Measurements from ENCODE around the gene NTRK3. TPM values are rescaled to one million over a fixed set of nuclear protein-coding genes. Genes with fewer than 3 reads are reported as not detected.

NTRK3 gene
- total RNA-seq, 2 experiments from 2014 or later = not detected

GRCh38 chr15:88250826-88251225 is 5.7 kb downstream of the NTRK3 start:
- no peak for ATAC-seq (ENCODE audit: low read depth)
- Mint-ChIP-seq H3K36me3 (no peaks in the 10 kb centered on the region), H3K9me3 (no peaks in the 10 kb centered on the region), H3K4me1 (peaks cover 6% of the 10 kb centered on the region), H3K27me3 (peaks cover 25% of the 10 kb centered on the region), H3K4me3 (no peak overlapping the region), H3K27ac (no peak overlapping the region)
- DNase-seq = no peak
- POLR2A ChIA-PET = no interaction called here

- H3K36me3 Mint-ChIP-seq = no peaks in the 10 kb centered on the region
- no peak overlapping the region for H3K4me3 Mint-ChIP-seq
- no peaks in the 10 kb centered on the region for H3K9me3 Mint-ChIP-seq
- H3K27me3 Mint-ChIP-seq = peaks cover 11% of the 10 kb centered on the region
- POLR2A ChIA-PET = interaction anchor here (0.6 kb wide), 1 partner anchor 851 kb away, joined by 3 read pairs; no protein-coding TSS in a partner anchor
- ATAC-seq (ENCODE audit: low read depth) = no peak
- no peak overlapping the region for H3K27ac Mint-ChIP-seq
- H3K4me1 Mint-ChIP-seq = peaks cover 1% of the 10 kb centered on the region
- DNase-seq = no peak
These were observed 7.3 kb downstream of the NTRK3 start for GRCh38 chr15:88249220-88249619.

DNA sequence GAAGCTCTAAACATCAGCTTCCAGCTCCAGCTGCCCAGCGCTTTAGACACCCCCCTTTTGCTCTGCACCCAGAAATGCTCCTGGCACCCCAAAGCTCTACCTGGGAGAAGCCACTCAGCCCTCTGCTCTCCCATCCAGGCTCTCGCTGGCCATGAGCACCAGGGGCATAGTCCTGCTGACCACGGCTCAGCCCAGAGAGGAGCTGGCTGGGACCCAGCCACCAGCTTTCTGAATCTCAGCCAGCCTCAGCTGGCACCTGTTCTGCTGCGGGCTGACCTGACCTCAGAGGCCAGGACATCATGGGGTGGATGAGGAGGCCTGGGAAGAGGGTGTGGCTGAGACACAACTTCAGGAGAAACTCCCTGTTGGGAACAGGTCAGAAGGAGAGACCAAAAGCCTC is 8.6 kb downstream of the NTRK3 start:
- Mint-ChIP-seq H3K36me3 (no peaks in the 10 kb centered on the region), H3K4me3 (no peak overlapping the region), H3K27me3 (peaks cover 3% of the 10 kb centered on the region), H3K27ac (no peak overlapping the region), H3K4me1 (peaks cover 1% of the 10 kb centered on the region), H3K9me3 (no peaks in the 10 kb centered on the region)
- DNase-seq (no peak), ATAC-seq (ENCODE audit: low read depth) (no peak)
- POLR2A ChIA-PET = no interaction called here

DNA sequence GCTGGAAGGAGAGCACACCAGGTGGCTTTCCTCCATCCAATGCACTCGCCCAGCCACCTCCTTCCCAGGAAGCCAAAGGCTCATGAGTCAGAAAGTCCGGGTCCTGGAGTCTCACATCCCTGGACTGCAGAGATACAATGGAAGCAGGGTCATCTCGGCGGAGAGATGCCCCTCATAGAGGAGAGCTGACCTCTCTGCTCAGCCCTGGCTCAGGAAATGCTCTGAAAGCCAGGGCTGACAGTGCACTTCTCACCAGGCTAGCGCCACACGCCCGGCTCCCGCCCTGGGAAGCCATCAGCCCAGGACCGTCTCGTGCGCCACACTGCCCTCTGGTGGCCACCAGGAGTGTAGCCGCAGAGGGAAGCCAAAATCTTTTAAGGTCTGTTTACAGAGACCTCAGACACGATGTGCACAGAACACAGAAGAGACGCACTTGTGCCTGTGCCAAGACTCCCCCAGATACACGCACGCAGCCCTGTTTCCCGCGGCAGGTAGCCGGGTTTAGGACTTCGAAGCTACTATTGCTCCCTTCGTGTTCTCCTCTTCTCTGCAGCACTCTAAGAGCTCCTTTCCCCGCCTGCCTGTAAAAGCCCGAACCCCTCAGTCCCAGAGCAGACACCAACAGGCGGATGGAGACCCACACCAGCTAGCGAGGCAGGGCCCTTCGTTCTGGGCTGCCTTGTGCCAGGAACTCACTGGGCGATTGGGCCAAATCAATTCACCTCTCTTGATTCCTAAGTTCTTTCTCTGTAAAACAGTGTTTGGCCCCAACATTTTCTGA is 9.7 kb downstream of the NTRK3 start:
- Mint-ChIP-seq H3K4me3 (no peak overlapping the region), H3K27ac (no peak overlapping the region), H3K9me3 (no peaks in the 10 kb centered on the region), H3K36me3 (no peaks in the 10 kb centered on the region), H3K4me1 (peaks cover 1% of the 10 kb centered on the region), H3K27me3 (peaks cover 3% of the 10 kb centered on the region)
- POLR2A ChIA-PET = no interaction called here
- ATAC-seq (ENCODE audit: low read depth) (peak; percentile 84), DNase-seq (peak; percentile 81)

- H3K36me3 Mint-ChIP-seq = no peaks in the 10 kb centered on the region
- no peak overlapping the region for H3K4me3 Mint-ChIP-seq
- DNase-seq = no peak
- no peaks in the 10 kb centered on the region for H3K9me3 Mint-ChIP-seq
- ATAC-seq (ENCODE audit: low read depth) = no peak
- no peak overlapping the region for H3K27ac Mint-ChIP-seq
- peaks cover 3% of the 10 kb centered on the region for H3K27me3 Mint-ChIP-seq
- POLR2A ChIA-PET = no interaction called here
- peaks cover 1% of the 10 kb centered on the region for H3K4me1 Mint-ChIP-seq
These were observed 10.5 kb downstream of the NTRK3 start for GRCh38 chr15:88246081-88246480.

GRCh38 chr15:88243895-88244787 is 12.4 kb downstream of the NTRK3 start:
- no peaks in the 10 kb centered on the region for H3K36me3 Mint-ChIP-seq
- H3K9me3 Mint-ChIP-seq = no peaks in the 10 kb centered on the region
- H3K4me1 Mint-ChIP-seq = peaks cover 1% of the 10 kb centered on the region
- no peak overlapping the region for H3K4me3 Mint-ChIP-seq
- no peak overlapping the region for H3K27ac Mint-ChIP-seq
- POLR2A ChIA-PET = no interaction called here
- ATAC-seq (ENCODE audit: low read depth) (no peak), DNase-seq (no peak)
- no peaks in the 10 kb centered on the region for H3K27me3 Mint-ChIP-seq

- Mint-ChIP-seq H3K4me3 (no peak overlapping the region), H3K4me1 (peaks cover 1% of the 10 kb centered on the region), H3K27me3 (peaks cover 2% of the 10 kb centered on the region), H3K27ac (no peak overlapping the region), H3K9me3 (no peaks in the 10 kb centered on the region), H3K36me3 (no peaks in the 10 kb centered on the region)
- no peak for ATAC-seq (ENCODE audit: low read depth)
- POLR2A ChIA-PET = no interaction called here
- DNase-seq = no peak
These were observed 13.7 kb downstream of the NTRK3 start for GRCh38 chr15:88242586-88243555.

DNA sequence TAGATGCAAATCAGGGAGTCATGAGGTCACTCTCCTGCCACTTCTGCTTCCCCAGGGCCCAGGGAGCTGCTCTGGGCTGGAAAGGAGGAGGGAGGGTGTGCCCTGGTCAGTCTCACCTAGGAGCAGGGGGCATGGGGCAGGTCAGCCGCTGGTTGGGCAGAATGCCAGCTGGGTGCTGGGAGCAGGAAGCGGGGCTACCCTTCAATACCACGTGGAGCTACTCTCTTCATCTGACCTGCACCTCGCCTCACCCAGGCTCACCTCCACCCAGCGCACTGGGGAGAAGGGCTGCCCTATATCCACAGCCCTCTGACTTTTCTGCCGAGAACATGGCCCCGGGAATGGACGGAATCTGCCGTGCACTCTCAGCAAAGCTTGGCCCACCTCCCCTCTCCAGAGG is 15.1 kb downstream of the NTRK3 start:
- Mint-ChIP-seq H3K9me3 (no peaks in the 10 kb centered on the region), H3K27ac (no peak overlapping the region), H3K4me1 (peaks cover under 1% of the 10 kb centered on the region), H3K27me3 (peaks cover 11% of the 10 kb centered on the region), H3K4me3 (no peak overlapping the region), H3K36me3 (no peaks in the 10 kb centered on the region)
- ATAC-seq (ENCODE audit: low read depth) (no peak), DNase-seq (no peak)
- POLR2A ChIA-PET = no interaction called here

- DNase-seq (no peak), ATAC-seq (ENCODE audit: low read depth) (no peak)
- POLR2A ChIA-PET = no interaction called here
- Mint-ChIP-seq H3K36me3 (no peaks in the 10 kb centered on the region), H3K27me3 (peaks cover 11% of the 10 kb centered on the region), H3K4me1 (no peaks in the 10 kb centered on the region), H3K27ac (no peak overlapping the region), H3K4me3 (no peak overlapping the region), H3K9me3 (no peaks in the 10 kb centered on the region)
These were observed 15.5 kb downstream of the NTRK3 start for GRCh38 chr15:88241060-88241459.

DNA sequence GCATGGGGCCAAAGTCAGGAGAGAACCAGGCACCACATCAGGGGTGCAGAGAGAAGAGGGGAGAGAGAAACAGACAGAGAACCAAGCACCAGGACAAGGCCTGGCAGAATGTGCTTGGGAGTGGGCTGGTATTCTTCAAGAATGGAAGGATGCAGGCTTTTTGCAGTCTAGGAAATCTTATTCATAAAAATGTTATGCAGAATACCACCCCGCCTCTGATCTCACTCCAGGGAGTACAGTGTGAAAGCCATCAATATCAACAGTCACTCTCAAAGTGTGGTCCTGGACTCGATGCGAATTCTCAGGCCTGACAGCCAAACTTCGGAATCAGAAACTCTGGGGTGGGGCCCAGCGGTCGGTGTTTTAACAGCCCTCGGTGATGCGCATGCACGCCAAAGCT is 16.9 kb downstream of the NTRK3 start:
- Mint-ChIP-seq H3K36me3 (no peaks in the 10 kb centered on the region), H3K27ac (no peak overlapping the region), H3K9me3 (no peaks in the 10 kb centered on the region), H3K27me3 (peaks cover 11% of the 10 kb centered on the region), H3K4me3 (no peak overlapping the region), H3K4me1 (no peaks in the 10 kb centered on the region)
- DNase-seq (no peak), ATAC-seq (ENCODE audit: low read depth) (no peak)
- POLR2A ChIA-PET = no interaction called here

DNA sequence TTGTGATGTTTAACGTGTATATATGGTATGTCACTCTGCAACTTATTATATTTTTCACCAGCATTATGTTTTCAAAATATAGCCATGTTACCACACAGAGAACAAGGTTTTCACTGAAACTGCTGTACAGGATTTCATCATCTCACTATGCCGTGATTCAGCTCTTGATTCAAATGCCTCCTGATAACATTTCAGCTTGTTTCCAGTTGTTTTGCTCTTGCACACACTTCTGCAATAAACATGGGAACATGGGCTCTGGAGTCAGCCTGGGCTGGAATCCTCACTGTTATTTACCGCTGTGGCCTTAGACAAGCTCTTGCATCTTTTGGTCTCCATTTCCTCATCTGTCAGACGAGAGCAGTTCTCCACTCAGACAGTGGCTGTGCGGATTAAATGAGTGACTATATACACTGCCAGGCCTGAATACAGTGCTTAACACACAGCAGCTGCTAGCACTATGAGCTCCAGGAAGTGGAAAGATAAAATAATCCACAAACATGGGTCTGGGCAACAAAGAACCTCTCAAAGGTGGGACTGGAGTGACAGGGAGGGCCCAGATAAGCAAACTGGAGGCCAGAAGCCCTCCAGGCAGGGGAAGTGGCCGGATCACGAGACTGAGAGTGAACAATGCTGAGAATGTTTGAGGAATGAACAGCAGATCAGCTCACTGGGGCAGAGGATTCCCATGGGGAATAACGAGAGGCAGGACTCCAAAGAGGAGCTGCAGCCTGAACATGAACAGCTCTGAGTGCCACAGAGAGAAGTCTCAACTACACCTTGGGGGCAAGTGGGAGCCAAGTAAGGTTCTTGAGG is 17.7 kb downstream of the NTRK3 start:
- H3K9me3 Mint-ChIP-seq = no peaks in the 10 kb centered on the region
- H3K4me1 Mint-ChIP-seq = no peaks in the 10 kb centered on the region
- ATAC-seq (ENCODE audit: low read depth) (no peak), DNase-seq (no peak)
- H3K4me3 Mint-ChIP-seq = no peak overlapping the region
- no peak overlapping the region for H3K27ac Mint-ChIP-seq
- POLR2A ChIA-PET = no interaction called here
- H3K27me3 Mint-ChIP-seq = peaks cover 11% of the 10 kb centered on the region
- no peaks in the 10 kb centered on the region for H3K36me3 Mint-ChIP-seq

GRCh38 chr15:88234711-88235110 is 21.8 kb downstream of the NTRK3 start:
- no peak for ATAC-seq (ENCODE audit: low read depth)
- no peaks in the 10 kb centered on the region for H3K9me3 Mint-ChIP-seq
- no peak for DNase-seq
- H3K36me3 Mint-ChIP-seq = no peaks in the 10 kb centered on the region
- no peak overlapping the region for H3K27ac Mint-ChIP-seq
- H3K4me1 Mint-ChIP-seq = no peaks in the 10 kb centered on the region
- peaks cover 12% of the 10 kb centered on the region for H3K27me3 Mint-ChIP-seq
- POLR2A ChIA-PET = no interaction called here
- H3K4me3 Mint-ChIP-seq = no peak overlapping the region

Data from activated naive CD8-positive, alpha-beta T cell treated with anti-CD3 and anti-CD28 coated beads, Interleukin-2, amount 10 ng/mL, durations not matched to agents 7 days and 5 days (primary cell).